GDM1 (cell line): ENCODE data around the gene MAP3K6.
"Not testable (repeated sequence)": the region's sequence is repeated elsewhere in the genome, so short reads cannot be mapped to it uniquely, and the experiment has no call there.

ENCODE experiments used
- DNase-seq: peaks from one replicate; lab custom pipeline; 2025; lab: John Stamatoyannopoulos, UW

MAP3K6 gene

DNA sequence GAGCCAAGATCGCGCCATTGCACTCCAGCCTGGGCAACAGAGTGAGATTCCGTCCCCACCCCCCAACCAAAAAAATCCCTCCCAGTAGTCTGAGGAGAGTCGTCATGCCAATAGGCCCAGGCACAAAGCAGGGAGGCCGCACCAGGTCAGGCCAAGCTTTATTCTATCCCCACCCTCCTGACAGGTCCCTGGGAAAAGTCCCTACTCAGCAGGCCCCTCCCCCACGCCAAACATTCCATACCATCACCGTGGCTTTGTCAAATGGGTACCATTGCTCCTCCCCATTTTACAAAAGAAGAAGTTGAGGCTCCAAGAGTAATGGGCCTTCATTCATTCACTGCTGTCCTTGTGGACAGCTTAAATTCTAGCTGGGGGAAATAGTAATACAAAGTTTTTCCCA lies 31.0 kb upstream of the MAP3K6 start:
- no peak for DNase-seq

GRCh38 chr1:27397110-27397509 lies 30.3 kb upstream of the MAP3K6 start:
- no peak for DNase-seq

- peak; percentile 52 for DNase-seq
Observed at GRCh38 chr1:27395441-27396195, 28.9 kb upstream of the MAP3K6 start.

DNA sequence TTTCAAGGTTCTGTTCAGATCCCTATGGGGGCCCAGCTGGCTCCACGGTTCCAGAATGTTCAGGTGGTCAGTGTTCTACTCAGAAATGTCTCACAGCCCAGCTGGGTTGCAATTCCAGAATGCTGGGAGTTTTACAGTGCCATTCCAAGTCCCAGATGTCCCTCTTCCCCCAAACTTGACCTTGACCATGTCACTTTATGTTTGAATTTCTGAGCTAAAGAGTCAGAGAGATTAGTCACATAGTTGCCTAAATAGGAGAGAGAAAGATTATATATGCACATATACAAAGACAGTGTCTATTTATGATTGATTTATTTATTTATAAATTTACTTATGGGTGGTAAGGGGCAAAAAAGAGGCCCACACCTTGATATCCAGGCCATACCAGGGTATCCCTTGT lies 28.2 kb upstream of the MAP3K6 start:
- DNase-seq: no peak

DNA sequence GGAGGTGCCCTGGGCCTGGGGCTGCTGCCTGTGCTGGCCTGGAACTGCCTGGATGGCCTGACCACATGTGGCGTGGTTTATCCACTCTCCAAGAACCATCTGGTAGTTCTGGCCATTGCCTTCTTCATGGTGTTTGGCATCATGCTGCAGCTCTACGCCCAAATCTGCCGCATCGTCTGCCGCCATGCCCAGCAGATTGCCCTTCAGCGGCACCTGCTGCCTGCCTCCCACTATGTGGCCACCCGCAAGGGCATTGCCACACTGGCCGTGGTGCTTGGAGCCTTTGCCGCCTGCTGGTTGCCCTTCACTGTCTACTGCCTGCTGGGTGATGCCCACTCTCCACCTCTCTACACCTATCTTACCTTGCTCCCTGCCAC lies 27.5 kb upstream of the MAP3K6 start:
- DNase-seq: no peak

DNA sequence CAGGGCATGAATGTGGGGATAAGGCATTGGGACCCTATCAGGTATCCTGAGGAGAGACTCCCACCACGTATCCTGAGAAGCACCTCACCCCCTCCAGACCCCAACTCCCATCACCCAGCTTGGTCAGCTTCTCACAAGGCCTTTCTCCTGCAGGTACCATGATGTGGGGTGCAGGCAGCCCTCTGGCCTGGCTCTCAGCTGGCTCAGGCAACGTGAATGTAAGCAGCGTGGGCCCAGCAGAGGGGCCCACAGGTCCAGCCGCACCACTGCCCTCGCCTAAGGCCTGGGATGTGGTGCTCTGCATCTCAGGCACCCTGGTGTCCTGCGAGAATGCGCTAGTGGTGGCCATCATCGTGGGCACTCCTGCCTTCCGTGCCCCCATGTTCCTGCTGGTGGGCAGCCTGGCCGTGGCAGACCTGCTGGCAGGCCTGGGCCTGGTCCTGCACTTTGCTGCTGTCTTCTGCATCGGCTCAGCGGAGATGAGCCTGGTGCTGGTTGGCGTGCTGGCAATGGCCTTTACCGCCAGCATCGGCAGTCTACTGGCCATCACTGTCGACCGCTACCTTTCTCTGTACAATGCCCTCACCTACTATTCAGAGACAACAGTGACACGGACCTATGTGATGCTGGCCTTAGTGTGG lies 27.0 kb upstream of the MAP3K6 start:
- no peak for DNase-seq

DNA sequence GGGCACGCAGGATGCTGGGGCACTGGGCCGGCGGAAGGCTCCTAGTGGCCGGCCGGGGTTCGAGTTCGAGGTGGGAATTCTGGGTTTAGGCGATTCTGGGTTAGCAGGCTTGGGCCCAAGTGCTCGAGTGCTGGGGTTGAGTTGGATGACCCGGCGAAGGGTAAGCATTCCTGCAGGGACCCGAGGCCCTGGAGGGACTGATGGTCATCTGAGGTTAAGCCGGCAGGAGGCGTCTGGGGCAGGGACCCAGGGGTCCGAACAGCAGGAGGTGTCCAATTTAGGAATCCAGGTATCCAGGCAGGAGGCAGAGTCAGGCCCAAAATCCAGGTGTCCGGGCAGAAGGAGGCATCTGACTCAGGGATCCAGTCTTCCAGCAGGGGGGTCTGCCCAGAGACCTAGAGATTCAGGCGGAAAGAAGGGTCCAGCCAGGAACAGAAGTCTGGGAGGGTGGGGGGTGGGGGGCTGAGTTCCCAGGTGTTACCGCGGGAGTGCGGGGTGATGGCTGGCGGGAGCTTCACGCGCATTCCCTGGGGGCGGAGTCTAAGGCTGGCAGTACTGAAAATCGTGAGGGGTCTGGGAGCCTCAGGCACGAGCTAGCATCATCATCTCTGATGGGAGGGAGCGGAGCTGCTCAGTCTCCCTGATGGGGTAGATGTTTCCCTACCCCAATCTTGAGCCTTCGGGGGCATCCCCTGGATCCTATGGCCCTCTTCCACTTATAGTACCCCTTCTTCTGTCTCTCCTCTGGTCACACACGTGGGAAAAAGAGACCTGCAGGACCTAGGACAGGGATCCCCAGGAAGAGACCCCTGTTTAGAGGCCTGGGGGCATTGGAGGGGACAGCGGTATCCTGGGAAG lies 26.2 kb upstream of the MAP3K6 start:
- DNase-seq: no peak

DNA sequence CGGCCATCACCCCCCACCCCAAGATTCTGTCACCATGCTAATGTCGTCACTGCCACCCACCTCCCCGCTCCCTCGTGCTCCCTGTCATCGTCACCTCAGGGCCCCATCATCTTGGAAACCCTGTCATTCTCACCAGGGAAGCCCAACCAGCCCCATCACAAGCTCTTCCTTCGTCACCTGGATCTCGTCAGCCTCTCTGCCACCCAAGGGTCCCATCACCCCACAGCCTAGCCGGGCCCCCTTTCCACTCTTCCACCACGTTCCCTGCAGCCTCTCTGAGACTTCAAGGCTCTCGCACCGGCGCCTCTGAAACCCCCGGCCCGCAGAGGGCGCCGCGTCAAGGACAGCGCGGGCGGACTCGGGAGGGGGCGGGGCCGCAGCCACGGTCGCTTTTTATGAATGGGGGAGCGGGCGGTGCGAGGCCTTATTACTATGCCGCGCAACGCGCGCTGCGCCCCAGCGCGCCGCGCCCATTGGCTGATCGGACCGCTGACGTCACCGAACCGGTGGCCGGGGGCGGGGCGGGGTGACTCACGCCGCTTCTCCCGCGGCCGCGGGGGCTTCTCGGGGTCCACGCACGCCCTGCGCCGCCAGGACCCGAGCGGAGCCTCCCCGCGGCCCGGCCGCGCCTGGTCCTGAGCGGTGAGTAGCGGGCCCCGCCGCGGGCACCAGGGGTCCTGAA lies 25.5 kb upstream of the MAP3K6 start, which contains the start of gene GPR3:
Gene GPR3, plus strand, starts transcription at position 527 of the 682 bp plus-strand sequence. CDS start 1,177 bp downstream, outside the sequence.
- peak; percentile 86 for DNase-seq

GRCh38 chr1:27391511-27392095 lies 24.8 kb upstream of the MAP3K6 start:
- DNase-seq: no peak

DNA sequence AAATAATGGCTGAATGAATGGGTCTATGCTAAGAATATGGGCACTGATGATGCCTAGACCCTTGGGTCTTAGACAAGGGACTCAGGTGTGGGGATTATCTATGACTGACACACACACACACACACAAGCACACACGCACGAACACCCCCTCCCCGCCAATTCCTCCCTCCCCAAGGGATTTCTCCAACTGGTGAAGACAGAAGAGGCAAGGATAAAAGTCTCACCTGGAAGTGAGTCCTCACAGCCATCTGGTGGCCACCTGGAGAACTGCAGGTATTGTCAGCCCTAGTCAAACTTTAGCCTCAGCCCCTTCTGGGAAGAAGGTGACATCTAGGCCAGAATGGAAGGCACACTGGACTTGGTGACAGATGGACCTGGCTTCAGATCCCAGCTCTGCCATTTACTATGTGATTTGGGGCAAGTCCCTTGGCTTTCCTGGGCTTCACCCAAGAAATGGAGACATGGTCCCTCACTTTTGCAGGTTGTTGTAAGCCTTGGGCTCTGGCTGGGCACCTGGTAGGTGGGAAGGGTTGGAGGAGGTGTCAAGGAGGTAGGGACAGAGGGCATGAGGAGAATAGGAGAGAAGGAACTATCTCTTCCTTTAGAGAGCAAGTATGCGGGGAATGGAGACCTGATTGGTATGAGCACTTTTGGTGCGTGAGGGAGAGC lies 21.7 kb upstream of the MAP3K6 start:
- DNase-seq: peak; percentile 15

- DNase-seq: not testable (repeated sequence)
Observed at GRCh38 chr1:27384797-27385196, 18.0 kb upstream of the MAP3K6 start.

GRCh38 chr1:27383661-27384060 lies 16.9 kb upstream of the MAP3K6 start:
- DNase-seq: no peak

DNA sequence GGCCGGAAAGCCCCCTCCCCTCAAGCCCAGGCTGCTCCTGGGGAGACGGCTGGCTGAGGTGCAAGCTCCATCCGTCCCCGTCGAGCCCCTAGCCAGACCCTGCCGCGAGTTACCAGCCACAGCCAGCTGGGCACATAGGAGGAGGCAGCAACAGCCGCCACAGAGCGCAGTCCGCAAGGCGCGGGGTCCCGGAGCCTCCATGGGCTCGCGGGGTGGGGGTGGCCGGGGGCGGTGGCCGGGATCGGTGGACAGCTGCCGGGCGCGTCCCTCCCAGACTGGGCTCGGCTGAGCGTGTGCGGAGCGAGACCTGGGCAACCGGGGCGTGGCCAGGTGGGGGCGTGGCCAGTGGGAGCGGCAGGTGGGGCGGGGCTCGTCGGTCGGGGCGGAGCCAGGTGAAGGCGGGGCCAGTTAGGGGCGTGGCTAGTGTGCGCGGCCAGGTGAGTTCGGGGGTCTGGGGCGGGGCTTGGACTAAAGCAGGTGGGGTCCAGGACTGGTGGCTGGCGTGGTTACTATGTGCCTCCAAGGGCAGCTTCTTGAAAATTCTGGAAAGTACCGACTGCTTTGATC lies 16.4 kb upstream of the MAP3K6 start, which contains the start of gene CD164L2:
Gene CD164L2, minus strand, starts transcription at position 295 of the 567 bp plus-strand sequence. Its CDS starts 94 bp downstream, at position 201.
- no peak for DNase-seq

DNA sequence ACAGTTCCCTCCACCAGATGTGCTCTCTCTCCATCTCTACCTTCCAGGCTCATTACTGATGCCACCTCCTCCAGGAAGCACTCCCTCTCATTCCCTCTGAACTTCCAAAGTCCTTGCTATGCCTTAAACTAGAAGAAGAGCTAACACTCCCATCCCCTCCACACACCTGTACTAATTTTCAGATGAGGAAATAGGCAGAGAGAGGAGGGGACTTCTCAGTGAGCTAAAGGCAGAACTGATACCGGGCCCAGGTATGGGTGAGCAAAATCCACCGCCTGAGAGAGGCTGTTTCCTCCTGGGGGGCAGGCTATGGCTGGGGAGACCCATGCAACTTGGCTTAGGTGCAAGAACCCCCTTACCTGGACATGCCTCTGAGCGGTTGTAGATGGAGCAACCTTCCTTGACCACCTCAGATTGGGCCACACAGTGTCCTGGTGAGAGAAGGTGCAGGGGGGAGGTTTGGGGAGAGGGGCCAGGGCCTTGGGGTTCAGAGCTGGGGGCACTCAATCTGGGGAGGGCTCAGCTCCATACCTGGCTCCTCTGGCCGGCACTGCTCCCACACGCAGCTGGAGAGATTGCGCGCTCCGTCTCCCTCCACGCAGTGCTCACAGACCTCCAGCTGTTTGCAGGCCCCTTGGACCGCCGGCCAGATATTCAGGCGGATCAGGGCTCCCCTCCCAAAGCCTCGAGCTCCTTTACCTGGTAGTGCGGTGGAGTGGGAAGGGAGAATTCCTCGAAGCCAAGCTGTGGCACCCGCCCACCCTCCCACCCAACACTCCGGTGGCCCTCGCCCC lies 15.4 kb upstream of the MAP3K6 start:
- DNase-seq: no peak

- DNase-seq: no peak
Observed at GRCh38 chr1:27380766-27381733, 14.3 kb upstream of the MAP3K6 start.

- no peak for DNase-seq
Observed at GRCh38 chr1:27380224-27380623, 13.5 kb upstream of the MAP3K6 start.

DNA sequence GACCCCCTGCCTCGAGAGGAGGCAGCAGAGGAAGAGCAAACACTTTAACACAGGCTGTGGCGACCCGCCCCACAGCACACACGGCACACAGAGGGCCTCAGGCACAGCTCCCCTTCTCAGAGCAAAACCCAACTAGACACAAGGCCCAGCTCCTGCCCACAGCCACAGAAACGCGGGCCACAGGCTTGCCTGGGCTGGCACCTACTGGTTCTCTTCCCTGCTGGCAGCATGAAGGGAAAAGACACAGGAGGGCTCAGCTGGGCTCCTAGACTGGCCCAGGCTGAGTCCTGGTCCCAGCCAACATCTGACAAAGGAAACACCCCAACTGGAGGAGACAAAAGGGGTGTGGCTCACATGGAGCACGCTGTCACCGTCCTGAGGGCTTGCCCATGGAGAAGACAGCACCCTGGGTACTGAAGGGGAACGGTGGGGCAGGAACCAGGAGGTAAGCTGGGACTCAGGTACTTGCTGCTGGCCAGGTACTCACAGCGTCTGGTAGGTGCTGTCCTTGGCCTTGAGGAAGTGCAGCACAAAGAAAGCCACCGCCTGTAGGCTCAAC lies 12.9 kb upstream of the MAP3K6 start:
- no peak for DNase-seq

DNA sequence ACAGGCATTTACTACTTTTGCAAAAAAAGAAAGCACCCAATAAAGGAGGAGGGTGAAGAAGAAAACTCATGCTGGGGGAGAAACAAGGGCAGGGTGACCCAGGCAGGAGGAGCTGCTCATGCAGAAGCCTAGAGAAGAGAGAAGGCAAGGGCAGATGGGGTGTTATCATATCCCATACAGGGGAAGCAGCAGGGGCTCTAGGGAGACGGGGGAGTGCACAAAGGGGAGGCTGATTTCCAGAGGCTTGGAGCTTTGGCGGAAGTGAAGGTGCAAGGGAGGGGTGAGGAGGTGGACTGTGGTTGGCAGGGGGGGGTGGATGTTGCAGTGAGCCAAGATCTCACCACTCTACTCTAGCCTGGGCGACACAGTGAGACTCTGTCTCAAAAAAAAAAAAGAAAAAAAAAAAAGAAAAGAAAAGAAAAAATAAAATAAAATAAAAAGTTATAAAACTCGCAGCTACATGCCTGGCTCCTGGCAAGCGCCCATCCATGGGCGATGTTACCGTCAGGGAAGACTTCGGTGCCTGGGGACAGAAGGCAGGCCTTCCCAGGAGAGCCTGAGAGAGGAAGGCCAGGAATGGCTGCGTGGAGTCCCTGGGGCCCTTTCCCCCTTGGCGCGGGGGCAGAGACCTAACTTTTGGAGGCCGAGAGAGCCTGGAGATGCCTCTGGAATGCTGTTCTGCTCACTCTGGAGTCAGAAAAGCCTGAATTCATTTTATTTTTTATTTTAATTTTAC lies 11.2 kb upstream of the MAP3K6 start:
- no peak for DNase-seq
